Fibroblast of villous mesenchyme (primary cell): ENCODE results near the gene IMPG1. TPM values are rescaled to one million over a fixed set of nuclear protein-coding genes. Genes with fewer than 3 reads are reported as not detected.
A peak's percentile ranks its signal among the peaks of the same experiment; 100 is the strongest.

Experiments
- DNase-seq: peaks from one replicate; pipeline ENCODE4 v3.0.0-alpha.2; 2010; ENCODE audit warnings: low read depth
- H3K4me3 ChIP-seq: 2 replicates; pipeline ENCODE4 v1.5.1; 2011; ENCODE audit warnings: low read depth, mild to moderate bottlenecking, low read length
- total RNA-seq: library from RNA; depleted of rRNA; stranded (reverse); fragments of >200 nt; gene quantifications from 2 replicates; pipeline ENCODE4 v1.2.3, GENCODE V29; 2012
- TF ChIP-seq, protein P1 (sequence below): IDR thresholded peaks from 2 replicates; pipeline ENCODE4 v1.5.1; 2012; ENCODE audit warnings: low read depth, mild to moderate bottlenecking, low read length; ENCODE audit not compliant: insufficient read depth

The IMPG1 gene
- total RNA-seq, 1 donor = not detected

DNA sequence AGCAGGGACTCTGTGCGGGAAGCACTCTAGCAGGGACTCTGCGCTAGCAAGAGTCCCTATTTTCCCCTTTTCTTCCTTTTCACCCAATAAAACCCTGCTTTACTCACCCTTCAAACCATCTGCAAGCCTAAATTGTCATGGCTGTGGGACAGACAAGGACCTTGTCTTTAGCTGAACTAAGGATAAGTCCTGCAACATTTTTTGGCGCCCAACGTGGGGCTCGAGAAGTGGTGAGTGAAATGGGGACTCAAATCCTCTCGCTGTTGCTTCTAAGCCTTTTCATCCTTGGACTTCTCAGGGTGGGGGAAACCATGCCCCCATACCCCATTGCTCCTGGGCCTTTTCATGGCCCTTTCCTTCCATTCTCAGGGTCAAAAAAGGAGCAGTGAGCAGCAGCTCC lies 46.4 kb downstream of the IMPG1 start:
- no peak overlapping the region for H3K4me3 ChIP-seq
- TF ChIP-seq, protein P1, sequence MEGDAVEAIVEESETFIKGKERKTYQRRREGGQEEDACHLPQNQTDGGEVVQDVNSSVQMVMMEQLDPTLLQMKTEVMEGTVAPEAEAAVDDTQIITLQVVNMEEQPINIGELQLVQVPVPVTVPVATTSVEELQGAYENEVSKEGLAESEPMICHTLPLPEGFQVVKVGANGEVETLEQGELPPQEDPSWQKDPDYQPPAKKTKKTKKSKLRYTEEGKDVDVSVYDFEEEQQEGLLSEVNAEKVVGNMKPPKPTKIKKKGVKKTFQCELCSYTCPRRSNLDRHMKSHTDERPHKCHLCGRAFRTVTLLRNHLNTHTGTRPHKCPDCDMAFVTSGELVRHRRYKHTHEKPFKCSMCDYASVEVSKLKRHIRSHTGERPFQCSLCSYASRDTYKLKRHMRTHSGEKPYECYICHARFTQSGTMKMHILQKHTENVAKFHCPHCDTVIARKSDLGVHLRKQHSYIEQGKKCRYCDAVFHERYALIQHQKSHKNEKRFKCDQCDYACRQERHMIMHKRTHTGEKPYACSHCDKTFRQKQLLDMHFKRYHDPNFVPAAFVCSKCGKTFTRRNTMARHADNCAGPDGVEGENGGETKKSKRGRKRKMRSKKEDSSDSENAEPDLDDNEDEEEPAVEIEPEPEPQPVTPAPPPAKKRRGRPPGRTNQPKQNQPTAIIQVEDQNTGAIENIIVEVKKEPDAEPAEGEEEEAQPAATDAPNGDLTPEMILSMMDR = no peak
- DNase-seq = peak; percentile 0

DNA sequence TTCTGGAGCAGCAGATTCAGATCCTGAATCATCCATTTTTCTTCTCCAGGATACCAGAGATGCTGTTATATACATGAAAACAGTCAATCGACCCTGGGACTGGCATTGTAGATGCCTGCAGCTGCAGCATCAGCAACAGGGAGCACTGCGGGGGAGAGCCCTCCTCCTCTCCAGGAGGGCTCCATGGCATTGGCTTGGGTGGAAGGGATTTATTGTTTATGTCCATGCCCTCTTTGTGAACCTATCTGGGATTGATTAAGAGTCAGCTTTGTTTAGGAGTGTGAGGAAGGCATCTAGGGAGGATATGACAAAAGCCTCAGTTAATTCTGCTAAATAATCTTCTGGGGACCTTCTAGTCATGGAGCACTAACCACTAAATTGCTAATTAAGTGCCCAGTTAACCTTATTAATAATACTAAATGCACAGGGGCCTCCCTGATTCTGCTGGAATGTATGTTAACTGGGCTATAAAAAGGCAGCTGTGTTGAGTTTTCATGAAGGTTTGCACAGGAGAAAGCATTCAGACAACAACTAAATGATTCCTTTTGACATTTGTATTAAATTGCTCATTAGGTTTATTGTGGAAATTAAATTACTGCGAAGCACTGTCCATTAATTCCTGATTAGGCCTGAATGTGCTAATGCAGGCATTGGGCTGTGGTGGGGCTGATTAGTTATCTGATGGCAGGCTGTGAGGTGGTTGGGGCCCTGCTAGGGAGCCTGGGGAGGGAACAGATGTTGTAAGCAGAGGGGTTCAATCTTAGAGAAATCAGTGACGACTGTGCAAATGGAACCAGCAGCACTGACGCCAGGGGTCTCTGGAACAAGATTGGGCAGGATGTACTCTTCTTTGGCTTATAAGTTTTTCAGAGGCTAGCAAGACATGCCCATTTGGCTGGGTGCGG lies 57.6 kb downstream of the IMPG1 start:
- DNase-seq = no peak
- H3K4me3 ChIP-seq = no peak overlapping the region
- TF ChIP-seq, protein P1 = no peak

DNA sequence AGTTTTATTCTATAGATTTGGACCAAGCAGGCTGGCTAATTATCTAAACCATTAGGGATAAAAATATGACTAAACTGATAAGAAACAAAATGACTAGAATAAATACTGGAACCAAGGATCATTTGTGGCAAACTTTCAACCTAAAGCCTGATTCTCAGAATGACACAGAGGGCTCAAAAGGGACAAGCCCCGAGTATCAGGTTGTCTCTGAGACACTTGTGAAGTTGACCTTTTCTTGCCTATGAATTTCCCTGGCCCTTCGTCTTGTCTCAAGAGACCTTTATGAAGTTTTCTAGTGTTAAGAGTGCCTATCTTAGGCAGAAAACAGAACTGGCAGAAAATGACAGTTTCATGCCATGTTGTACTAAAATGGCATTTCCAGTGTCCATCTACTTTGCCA lies 68.3 kb downstream of the IMPG1 start:
- DNase-seq = no peak
- TF ChIP-seq, protein P1 = no peak
- H3K4me3 ChIP-seq = no peak overlapping the region

DNA sequence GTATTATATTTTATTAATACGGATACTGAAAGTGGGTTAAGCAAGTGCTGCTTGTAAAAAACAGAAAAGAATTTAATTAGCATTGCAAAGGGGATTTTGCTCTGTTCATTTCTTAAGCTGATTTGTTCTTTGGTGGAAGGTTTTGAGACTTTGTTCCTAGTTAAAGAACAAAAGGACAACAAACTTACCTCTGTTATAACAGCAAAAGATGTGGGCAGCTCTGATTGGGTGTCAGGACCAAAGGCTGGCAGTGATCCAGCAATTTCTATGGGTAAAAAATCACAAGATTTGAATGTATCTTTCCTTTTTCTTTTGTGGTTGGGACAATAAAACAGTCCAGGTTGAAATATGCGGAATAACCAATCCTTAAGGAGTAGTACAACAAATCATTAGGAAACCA lies 68.8 kb downstream of the IMPG1 start:
- no peak for DNase-seq
- no peak overlapping the region for H3K4me3 ChIP-seq
- TF ChIP-seq, protein P1 = no peak

DNA sequence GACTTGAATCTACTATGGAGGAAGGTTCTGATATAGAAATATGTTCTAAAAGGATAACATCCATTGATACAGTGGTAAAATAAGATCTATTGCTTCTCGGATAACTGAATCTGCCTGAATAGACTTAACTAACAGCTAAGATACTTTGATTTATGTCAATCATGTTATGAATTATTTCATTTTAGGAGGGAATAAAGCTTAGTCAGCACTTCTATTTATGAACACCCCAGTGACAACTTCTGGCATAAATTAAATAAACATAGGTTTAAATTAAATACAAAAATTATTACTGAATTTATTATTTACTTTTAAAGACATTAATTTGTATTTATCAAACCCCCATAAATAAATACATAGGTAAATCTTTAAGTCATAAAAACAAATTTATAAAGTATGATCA lies 69.3 kb downstream of the IMPG1 start:
- no peak for DNase-seq
- TF ChIP-seq, protein P1 = no peak
- no peak overlapping the region for H3K4me3 ChIP-seq

DNA sequence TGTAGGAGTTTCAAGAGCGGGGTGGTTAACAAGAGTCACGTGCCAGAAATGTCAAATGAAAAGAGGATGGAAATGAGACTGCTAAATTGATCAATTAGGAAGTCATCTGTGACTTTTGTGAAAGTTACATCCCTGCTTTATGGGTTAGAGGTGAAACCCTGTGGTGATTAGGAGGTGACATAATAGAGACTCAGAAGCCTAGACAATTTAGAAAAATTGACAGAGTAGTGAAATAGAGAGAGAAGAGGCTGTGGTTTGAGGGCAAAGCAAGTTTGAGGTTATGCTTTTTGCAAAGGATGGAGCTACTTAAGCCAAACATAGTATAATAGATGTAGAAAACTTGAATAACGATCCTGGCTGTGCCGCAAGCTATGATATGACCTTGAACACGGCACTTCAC lies 71.8 kb downstream of the IMPG1 start:
- TF ChIP-seq, protein P1 = no peak
- no peak overlapping the region for H3K4me3 ChIP-seq
- DNase-seq = no peak

DNA sequence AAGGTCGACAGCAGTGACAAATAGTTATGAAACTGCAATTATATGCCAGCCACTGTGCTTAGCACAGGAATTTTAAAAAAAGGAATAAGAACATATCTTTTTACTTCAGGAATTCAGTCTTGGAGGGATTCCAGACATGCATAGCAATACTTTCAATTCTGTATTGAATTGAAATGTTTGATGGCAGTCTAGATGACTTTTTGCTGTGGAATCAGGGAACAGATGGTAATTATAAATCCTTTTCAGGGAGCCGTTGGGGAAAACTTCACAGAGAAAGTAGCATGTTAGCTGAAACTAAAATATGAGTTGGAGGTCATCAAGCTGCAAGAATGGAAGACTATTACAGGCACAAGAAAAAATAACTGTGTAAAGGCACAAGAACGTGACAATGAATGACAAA lies 74.8 kb downstream of the IMPG1 start:
- no peak for DNase-seq
- no peak overlapping the region for H3K4me3 ChIP-seq
- TF ChIP-seq, protein P1 = no peak
